ENCODE measurements around the gene TMEM187.

DNA sequence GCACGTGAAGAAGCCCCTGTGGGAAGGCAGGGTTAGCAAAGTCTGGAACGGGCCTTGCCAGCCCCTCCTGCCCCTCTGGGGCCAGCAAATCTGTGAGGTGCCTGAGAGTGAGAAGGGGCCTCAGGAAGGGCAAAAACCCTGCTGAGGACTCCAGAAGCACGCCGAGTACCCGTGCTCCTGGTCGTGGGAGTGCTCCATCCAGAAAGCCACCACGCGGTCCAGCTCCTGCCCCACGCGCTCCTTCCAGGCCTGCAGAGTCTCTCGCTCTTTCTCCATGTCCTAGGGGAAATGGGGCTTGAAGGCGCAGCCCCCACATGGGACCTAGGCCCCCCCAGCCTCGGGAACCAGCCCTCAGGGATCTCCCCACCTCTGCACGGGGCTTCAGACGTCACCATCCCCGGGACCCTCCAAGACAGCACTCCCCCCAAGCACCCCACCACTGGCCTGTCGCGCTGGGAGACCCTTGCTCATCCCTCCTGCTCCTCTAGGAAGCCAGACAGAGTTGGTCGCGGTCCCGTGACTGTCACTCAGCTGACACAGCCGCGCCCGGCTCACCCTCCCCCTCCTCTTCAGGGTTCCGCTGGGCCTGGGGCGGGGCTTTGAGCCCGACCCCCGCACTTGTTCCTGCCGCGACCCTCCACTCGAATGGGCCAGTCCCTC lies 28.3 kb upstream of the TMEM187 start, which contains the start of gene RENBP:
- no peak for TF ChIP-seq EP300 (IDR thresholded peaks at IDR 0.05; ENCODE audit: borderline replicate concordance in 1 of 2, control insufficient read depth in 1 of 2, low read depth in 2 of 2, low read length in 2 of 2)
- TF ChIP-seq POLR2A (IDR thresholded peaks at IDR 0.05; ENCODE audit: low read depth, low read length): no peak
- TF ChIP-seq, protein P1, sequence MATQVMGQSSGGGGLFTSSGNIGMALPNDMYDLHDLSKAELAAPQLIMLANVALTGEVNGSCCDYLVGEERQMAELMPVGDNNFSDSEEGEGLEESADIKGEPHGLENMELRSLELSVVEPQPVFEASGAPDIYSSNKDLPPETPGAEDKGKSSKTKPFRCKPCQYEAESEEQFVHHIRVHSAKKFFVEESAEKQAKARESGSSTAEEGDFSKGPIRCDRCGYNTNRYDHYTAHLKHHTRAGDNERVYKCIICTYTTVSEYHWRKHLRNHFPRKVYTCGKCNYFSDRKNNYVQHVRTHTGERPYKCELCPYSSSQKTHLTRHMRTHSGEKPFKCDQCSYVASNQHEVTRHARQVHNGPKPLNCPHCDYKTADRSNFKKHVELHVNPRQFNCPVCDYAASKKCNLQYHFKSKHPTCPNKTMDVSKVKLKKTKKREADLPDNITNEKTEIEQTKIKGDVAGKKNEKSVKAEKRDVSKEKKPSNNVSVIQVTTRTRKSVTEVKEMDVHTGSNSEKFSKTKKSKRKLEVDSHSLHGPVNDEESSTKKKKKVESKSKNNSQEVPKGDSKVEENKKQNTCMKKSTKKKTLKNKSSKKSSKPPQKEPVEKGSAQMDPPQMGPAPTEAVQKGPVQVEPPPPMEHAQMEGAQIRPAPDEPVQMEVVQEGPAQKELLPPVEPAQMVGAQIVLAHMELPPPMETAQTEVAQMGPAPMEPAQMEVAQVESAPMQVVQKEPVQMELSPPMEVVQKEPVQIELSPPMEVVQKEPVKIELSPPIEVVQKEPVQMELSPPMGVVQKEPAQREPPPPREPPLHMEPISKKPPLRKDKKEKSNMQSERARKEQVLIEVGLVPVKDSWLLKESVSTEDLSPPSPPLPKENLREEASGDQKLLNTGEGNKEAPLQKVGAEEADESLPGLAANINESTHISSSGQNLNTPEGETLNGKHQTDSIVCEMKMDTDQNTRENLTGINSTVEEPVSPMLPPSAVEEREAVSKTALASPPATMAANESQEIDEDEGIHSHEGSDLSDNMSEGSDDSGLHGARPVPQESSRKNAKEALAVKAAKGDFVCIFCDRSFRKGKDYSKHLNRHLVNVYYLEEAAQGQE (IDR thresholded peaks at IDR 0.05; ENCODE audit: low read depth, low read length): no peak
- no peak for TF ChIP-seq SRF (IDR thresholded peaks at IDR 0.05; ENCODE audit: low read depth in 2 of 2, low read length in 2 of 2)
- TF ChIP-seq, protein P2, sequence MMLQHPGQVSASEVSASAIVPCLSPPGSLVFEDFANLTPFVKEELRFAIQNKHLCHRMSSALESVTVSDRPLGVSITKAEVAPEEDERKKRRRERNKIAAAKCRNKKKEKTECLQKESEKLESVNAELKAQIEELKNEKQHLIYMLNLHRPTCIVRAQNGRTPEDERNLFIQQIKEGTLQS (IDR thresholded peaks at IDR 0.05; ENCODE audit: borderline replicate concordance, extremely low read depth, low read depth, low read length): no peak
- TF ChIP-seq, protein P3, sequence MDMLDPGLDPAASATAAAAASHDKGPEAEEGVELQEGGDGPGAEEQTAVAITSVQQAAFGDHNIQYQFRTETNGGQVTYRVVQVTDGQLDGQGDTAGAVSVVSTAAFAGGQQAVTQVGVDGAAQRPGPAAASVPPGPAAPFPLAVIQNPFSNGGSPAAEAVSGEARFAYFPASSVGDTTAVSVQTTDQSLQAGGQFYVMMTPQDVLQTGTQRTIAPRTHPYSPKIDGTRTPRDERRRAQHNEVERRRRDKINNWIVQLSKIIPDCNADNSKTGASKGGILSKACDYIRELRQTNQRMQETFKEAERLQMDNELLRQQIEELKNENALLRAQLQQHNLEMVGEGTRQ (IDR thresholded peaks at IDR 0.05; ENCODE audit: borderline replicate concordance, low read depth, low read length): no peak
- TF ChIP-seq, protein P4, sequence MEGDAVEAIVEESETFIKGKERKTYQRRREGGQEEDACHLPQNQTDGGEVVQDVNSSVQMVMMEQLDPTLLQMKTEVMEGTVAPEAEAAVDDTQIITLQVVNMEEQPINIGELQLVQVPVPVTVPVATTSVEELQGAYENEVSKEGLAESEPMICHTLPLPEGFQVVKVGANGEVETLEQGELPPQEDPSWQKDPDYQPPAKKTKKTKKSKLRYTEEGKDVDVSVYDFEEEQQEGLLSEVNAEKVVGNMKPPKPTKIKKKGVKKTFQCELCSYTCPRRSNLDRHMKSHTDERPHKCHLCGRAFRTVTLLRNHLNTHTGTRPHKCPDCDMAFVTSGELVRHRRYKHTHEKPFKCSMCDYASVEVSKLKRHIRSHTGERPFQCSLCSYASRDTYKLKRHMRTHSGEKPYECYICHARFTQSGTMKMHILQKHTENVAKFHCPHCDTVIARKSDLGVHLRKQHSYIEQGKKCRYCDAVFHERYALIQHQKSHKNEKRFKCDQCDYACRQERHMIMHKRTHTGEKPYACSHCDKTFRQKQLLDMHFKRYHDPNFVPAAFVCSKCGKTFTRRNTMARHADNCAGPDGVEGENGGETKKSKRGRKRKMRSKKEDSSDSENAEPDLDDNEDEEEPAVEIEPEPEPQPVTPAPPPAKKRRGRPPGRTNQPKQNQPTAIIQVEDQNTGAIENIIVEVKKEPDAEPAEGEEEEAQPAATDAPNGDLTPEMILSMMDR (IDR thresholded peaks at IDR 0.05 in 2 of 3, conservative IDR thresholded peaks at IDR 0.05 in 1 of 3; ENCODE audit: control insufficient read depth in 2 of 3, extremely low read depth in 1 of 3, insufficient read depth in 1 of 3, low read depth in 3 of 3, low read length in 3 of 3): no peak
- TF ChIP-seq, protein P5, sequence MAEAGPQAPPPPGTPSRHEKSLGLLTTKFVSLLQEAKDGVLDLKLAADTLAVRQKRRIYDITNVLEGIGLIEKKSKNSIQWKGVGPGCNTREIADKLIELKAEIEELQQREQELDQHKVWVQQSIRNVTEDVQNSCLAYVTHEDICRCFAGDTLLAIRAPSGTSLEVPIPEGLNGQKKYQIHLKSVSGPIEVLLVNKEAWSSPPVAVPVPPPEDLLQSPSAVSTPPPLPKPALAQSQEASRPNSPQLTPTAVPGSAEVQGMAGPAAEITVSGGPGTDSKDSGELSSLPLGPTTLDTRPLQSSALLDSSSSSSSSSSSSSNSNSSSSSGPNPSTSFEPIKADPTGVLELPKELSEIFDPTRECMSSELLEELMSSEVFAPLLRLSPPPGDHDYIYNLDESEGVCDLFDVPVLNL (IDR thresholded peaks at IDR 0.05; ENCODE audit: low read depth, low read length): no peak
- TF ChIP-seq NFIC (IDR thresholded peaks at IDR 0.05; ENCODE audit: low read depth, low read length): no peak
- TF ChIP-seq, protein P6, sequence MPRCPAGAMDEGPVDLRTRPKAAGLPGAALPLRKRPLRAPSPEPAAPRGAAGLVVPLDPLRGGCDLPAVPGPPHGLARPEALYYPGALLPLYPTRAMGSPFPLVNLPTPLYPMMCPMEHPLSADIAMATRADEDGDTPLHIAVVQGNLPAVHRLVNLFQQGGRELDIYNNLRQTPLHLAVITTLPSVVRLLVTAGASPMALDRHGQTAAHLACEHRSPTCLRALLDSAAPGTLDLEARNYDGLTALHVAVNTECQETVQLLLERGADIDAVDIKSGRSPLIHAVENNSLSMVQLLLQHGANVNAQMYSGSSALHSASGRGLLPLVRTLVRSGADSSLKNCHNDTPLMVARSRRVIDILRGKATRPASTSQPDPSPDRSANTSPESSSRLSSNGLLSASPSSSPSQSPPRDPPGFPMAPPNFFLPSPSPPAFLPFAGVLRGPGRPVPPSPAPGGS (IDR thresholded peaks at IDR 0.05; ENCODE audit: borderline replicate concordance, insufficient read depth, low read depth, low read length, poor library complexity, severe bottlenecking): no peak
- TF ChIP-seq, protein P7, sequence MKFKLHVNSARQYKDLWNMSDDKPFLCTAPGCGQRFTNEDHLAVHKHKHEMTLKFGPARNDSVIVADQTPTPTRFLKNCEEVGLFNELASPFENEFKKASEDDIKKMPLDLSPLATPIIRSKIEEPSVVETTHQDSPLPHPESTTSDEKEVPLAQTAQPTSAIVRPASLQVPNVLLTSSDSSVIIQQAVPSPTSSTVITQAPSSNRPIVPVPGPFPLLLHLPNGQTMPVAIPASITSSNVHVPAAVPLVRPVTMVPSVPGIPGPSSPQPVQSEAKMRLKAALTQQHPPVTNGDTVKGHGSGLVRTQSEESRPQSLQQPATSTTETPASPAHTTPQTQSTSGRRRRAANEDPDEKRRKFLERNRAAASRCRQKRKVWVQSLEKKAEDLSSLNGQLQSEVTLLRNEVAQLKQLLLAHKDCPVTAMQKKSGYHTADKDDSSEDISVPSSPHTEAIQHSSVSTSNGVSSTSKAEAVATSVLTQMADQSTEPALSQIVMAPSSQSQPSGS (IDR thresholded peaks at IDR 0.05; ENCODE audit: low read length): no peak
- no peak for TF ChIP-seq BCL11A (IDR thresholded peaks at IDR 0.05; ENCODE audit: low read depth, low read length)
- TF ChIP-seq, protein P8, sequence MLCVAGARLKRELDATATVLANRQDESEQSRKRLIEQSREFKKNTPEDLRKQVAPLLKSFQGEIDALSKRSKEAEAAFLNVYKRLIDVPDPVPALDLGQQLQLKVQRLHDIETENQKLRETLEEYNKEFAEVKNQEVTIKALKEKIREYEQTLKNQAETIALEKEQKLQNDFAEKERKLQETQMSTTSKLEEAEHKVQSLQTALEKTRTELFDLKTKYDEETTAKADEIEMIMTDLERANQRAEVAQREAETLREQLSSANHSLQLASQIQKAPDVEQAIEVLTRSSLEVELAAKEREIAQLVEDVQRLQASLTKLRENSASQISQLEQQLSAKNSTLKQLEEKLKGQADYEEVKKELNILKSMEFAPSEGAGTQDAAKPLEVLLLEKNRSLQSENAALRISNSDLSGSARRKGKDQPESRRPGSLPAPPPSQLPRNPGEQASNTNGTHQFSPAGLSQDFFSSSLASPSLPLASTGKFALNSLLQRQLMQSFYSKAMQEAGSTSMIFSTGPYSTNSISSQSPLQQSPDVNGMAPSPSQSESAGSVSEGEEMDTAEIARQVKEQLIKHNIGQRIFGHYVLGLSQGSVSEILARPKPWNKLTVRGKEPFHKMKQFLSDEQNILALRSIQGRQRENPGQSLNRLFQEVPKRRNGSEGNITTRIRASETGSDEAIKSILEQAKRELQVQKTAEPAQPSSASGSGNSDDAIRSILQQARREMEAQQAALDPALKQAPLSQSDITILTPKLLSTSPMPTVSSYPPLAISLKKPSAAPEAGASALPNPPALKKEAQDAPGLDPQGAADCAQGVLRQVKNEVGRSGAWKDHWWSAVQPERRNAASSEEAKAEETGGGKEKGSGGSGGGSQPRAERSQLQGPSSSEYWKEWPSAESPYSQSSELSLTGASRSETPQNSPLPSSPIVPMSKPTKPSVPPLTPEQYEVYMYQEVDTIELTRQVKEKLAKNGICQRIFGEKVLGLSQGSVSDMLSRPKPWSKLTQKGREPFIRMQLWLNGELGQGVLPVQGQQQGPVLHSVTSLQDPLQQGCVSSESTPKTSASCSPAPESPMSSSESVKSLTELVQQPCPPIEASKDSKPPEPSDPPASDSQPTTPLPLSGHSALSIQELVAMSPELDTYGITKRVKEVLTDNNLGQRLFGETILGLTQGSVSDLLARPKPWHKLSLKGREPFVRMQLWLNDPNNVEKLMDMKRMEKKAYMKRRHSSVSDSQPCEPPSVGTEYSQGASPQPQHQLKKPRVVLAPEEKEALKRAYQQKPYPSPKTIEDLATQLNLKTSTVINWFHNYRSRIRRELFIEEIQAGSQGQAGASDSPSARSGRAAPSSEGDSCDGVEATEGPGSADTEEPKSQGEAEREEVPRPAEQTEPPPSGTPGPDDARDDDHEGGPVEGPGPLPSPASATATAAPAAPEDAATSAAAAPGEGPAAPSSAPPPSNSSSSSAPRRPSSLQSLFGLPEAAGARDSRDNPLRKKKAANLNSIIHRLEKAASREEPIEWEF (IDR thresholded peaks at IDR 0.05; ENCODE audit: insufficient replicate concordance, low read depth, low read length): no peak
- no peak for TF ChIP-seq POLR2AphosphoS5 (IDR thresholded peaks at IDR 0.05; ENCODE audit: low read length)

Data from GM12878 (cell line).